ENCODE data around the gene PRLH.
"Not testable (repeated sequence)": the region's sequence is repeated elsewhere in the genome, so short reads cannot be mapped to it uniquely, and the experiment has no call there.

PRLH gene

GRCh38 chr2:237602409-237602808 lies 36.0 kb downstream of the PRLH start:
- DNase-seq, result no peak

- no peak for DNase-seq
These were observed 36.8 kb downstream of the PRLH start for GRCh38 chr2:237603049-237603717.

GRCh38 chr2:237603718-237604362 lies 37.5 kb downstream of the PRLH start:
- peak; percentile 41 for DNase-seq

GRCh38 chr2:237604391-237604790 lies 38.0 kb downstream of the PRLH start:
- no peak for DNase-seq

GRCh38 chr2:237604960-237605359 lies 38.6 kb downstream of the PRLH start:
- no peak for DNase-seq

GRCh38 chr2:237606522-237606921 lies 40.1 kb downstream of the PRLH start:
- not testable (repeated sequence) for DNase-seq

GRCh38 chr2:237612527-237613357 lies 46.4 kb downstream of the PRLH start:
- no peak for DNase-seq

- no peak for DNase-seq
These were observed 47.3 kb downstream of the PRLH start for GRCh38 chr2:237613679-237614078.

- no peak for DNase-seq
These were observed 47.9 kb downstream of the PRLH start for GRCh38 chr2:237614151-237614720.

- no peak for DNase-seq
These were observed 49.4 kb downstream of the PRLH start for GRCh38 chr2:237615631-237616249.

- no peak for DNase-seq
These were observed 50.0 kb downstream of the PRLH start for GRCh38 chr2:237616373-237616733.

Measured in T-helper 9 cell (primary cell).